Measurements from ENCODE around the gene TEX55.

DNA sequence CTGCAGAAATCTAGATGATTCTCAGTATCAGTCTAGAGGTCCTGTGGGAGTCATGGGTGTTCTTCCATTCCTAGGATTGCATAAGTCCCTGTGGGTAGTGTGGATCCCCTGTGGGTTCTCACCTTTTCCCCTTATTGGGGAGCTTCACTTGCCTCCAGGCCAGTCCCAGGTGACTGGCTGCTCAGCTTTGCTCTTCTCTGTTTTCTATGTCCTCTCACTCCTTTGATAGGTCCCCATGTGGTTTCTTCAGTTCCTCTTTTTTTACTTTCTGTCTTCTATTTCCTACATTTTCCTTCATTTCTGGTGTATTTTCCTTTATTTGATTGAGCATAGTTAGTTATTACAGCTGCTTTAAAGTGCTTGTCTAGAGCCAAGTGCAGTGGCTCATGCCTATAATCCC lies 10.9 kb downstream of the TEX55 start:
- TF ChIP-seq, protein P1, sequence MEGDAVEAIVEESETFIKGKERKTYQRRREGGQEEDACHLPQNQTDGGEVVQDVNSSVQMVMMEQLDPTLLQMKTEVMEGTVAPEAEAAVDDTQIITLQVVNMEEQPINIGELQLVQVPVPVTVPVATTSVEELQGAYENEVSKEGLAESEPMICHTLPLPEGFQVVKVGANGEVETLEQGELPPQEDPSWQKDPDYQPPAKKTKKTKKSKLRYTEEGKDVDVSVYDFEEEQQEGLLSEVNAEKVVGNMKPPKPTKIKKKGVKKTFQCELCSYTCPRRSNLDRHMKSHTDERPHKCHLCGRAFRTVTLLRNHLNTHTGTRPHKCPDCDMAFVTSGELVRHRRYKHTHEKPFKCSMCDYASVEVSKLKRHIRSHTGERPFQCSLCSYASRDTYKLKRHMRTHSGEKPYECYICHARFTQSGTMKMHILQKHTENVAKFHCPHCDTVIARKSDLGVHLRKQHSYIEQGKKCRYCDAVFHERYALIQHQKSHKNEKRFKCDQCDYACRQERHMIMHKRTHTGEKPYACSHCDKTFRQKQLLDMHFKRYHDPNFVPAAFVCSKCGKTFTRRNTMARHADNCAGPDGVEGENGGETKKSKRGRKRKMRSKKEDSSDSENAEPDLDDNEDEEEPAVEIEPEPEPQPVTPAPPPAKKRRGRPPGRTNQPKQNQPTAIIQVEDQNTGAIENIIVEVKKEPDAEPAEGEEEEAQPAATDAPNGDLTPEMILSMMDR (IDR thresholded peaks at IDR 0.05): no peak
- no peak for TF ChIP-seq POLR2A (IDR thresholded peaks at IDR 0.05)

Data from esophagus squamous epithelium (tissue), 4 donors.